Smooth muscle cell (in vitro differentiated cells): ENCODE measurements around the gene BAHCC1. TPM values are rescaled to one million over a fixed set of nuclear protein-coding genes. Genes with fewer than 3 reads are reported as not detected.

Source experiments
- DNase-seq: peaks from one replicate; lab custom pipeline; 2025; ENCODE audit not compliant: unreplicated experiment; lab: John Stamatoyannopoulos, UW
- H2AFZ ChIP-seq: fragments of 200-600 bp; sonication (generic); 2 replicates; pipeline ENCODE4 v1.6.0; 2016; ENCODE audit warnings: antibody characterized with exemption, low read depth, mild to moderate bottlenecking
- H3F3A ChIP-seq: fragments of 200-600 bp; sonication (generic); 2 replicates; pipeline ENCODE4 v1.6.0; 2017; ENCODE audit warnings: antibody characterized with exemption, low read depth
- H3K27ac ChIP-seq: fragments of 200-600 bp; sonication (generic); 2 replicates; pipeline ENCODE4 v1.5.1; 2016; ENCODE audit warnings: low read depth, mild to moderate bottlenecking
- H3K27me3 ChIP-seq: fragments of 200-600 bp; sonication (generic); 2 replicates; pipeline ENCODE4 v1.6.1; 2016; ENCODE audit warnings: low read depth, mild to moderate bottlenecking
- H3K36me3 ChIP-seq: fragments of 200-600 bp; sonication (generic); 2 replicates; pipeline ENCODE4 v1.5.1; 2016; ENCODE audit warnings: low read depth
- H3K4me1 ChIP-seq: fragments of 200-600 bp; sonication (generic); 2 replicates; pipeline ENCODE4 v1.5.1; 2016; ENCODE audit warnings: low read depth
- H3K4me2 ChIP-seq: fragments of 200-600 bp; sonication (generic); 2 replicates; pipeline ENCODE4 v1.6.0; 2016; ENCODE audit warnings: mild to moderate bottlenecking
- H3K4me3 ChIP-seq: fragments of 200-600 bp; sonication (generic); 2 replicates; pipeline ENCODE4 v1.5.1; 2016; ENCODE audit warnings: mild to moderate bottlenecking
- H3K79me2 ChIP-seq: fragments of 200-600 bp; sonication (generic); 2 replicates; pipeline ENCODE4 v1.6.0; 2016; ENCODE audit warnings: low read depth, mild to moderate bottlenecking
- H3K9ac ChIP-seq: fragments of 200-600 bp; sonication (generic); 2 replicates; pipeline ENCODE4 v1.6.0; 2016; ENCODE audit warnings: low read depth
- H3K9me3 ChIP-seq: fragments of 200-600 bp; sonication (generic); replicated peaks from 2 replicates; pipeline ENCODE4 v1.5.1; 2016; ENCODE audit warnings: low read depth
- H4K20me1 ChIP-seq: fragments of 200-600 bp; sonication (generic); 2 replicates; pipeline ENCODE4 v1.6.0; 2016; ENCODE audit warnings: low read depth
- CTCF ChIP-seq: fragments of 200-600 bp; sonication (generic); IDR thresholded peaks from 2 replicates; pipeline ENCODE4 v1.5.1; 2017; ENCODE audit warnings: borderline replicate concordance, mild to moderate bottlenecking, antibody characterized with exemption; ENCODE audit not compliant: insufficient read depth, poor library complexity, severe bottlenecking
- WGBS: methylation state at CpG from one replicate; pipeline ENCODE4 v1.1.7; 2016; ENCODE audit warnings: low lambda C conversion rate; 5-methylcytosine and 5-hydroxymethylcytosine counted together
- polyA plus RNA-seq: library from polyadenylated mRNA; unstranded; fragments of >200 nt; fragmentation: Nextera tagmentation; extraction: Ambion mirVana; gene quantifications from 2 replicates; pipeline ENCODE4 v1.2.1, GENCODE V29; 2016
- total RNA-seq: library from RNA; depleted of rRNA; stranded (reverse); fragments of >200 nt; gene quantifications from 2 replicates; pipeline ENCODE4 v1.2.3, GENCODE V29; 2014

Gene BAHCC1
- total and polyA plus RNA-seq, 2 experiments from 2014 or later: 3.2 to 4.6 TPM

- peaks cover 15% of the 10 kb centered on the region for H3K4me1 ChIP-seq
- WGBS: 64% methylated on average over 20 of the region's 24 CpGs
- no peaks in the 10 kb centered on the region for H4K20me1 ChIP-seq
- no peaks in the 10 kb centered on the region for H3K79me2 ChIP-seq
- no peaks in the 10 kb centered on the region for H3K36me3 ChIP-seq
- H2AFZ ChIP-seq: no peak overlapping the region
- no peak overlapping the region for H3K4me2 ChIP-seq
- H3K27me3 ChIP-seq: no peaks in the 10 kb centered on the region
- DNase-seq: no peak
- no peak overlapping the region for H3K9ac ChIP-seq
- peak; percentile 51 for TF ChIP-seq CTCF
- H3K4me3 ChIP-seq: no peak overlapping the region
- H3F3A ChIP-seq: no peaks in the 10 kb centered on the region
- H3K27ac ChIP-seq: no peak overlapping the region
- no peaks in the 10 kb centered on the region for H3K9me3 ChIP-seq
These were observed 45.4 kb downstream of the BAHCC1 start for GRCh38 chr17:81440511-81441244.

GRCh38 chr17:81442791-81443190 is 47.5 kb downstream of the BAHCC1 start:
- no peak for DNase-seq
- Histone ChIP-seq H3F3A (no peaks in the 10 kb centered on the region), H2AFZ (no peak overlapping the region), H3K4me2 (no peak overlapping the region), H3K4me3 (no peak overlapping the region), H3K27me3 (no peaks in the 10 kb centered on the region), H4K20me1 (no peaks in the 10 kb centered on the region), H3K36me3 (no peaks in the 10 kb centered on the region), H3K27ac (no peak overlapping the region), H3K4me1 (no peaks in the 10 kb centered on the region), H3K9me3 (no peaks in the 10 kb centered on the region), H3K9ac (no peak overlapping the region), H3K79me2 (no peaks in the 10 kb centered on the region)
- 98% methylated on average over 17 of the region's 17 CpGs for WGBS
- TF ChIP-seq CTCF: no peak

GRCh38 chr17:81443269-81443668 is 48.0 kb downstream of the BAHCC1 start:
- WGBS: 96% methylated on average over 20 of the region's 20 CpGs
- H3F3A ChIP-seq: no peaks in the 10 kb centered on the region
- TF ChIP-seq CTCF: no peak

More at GRCh38 chr17:81443269-81443668, 48.0 kb downstream of the BAHCC1 start:
- no peak overlapping the region for H3K9ac ChIP-seq
- no peak overlapping the region for H3K4me2 ChIP-seq
- no peak overlapping the region for H3K27ac ChIP-seq
- H3K9me3 ChIP-seq: no peaks in the 10 kb centered on the region
- no peaks in the 10 kb centered on the region for H3K27me3 ChIP-seq
- H4K20me1 ChIP-seq: no peaks in the 10 kb centered on the region
- no peak for DNase-seq
- H2AFZ ChIP-seq: no peak overlapping the region
- H3K4me3 ChIP-seq: no peak overlapping the region
- no peaks in the 10 kb centered on the region for H3K4me1 ChIP-seq
- H3K79me2 ChIP-seq: no peaks in the 10 kb centered on the region
- H3K36me3 ChIP-seq: no peaks in the 10 kb centered on the region
